Mesenchymal stem cell (in vitro differentiated cells and primary cell): ENCODE results near the gene CDKL2.

Experiments used
- DNase-seq: peaks from one replicate; pipeline ENCODE4 v3.0.0-alpha.2; 2013
- H2AFZ ChIP-seq: one replicate; pipeline ENCODE4 v1.6.1; 2013; ENCODE audit warnings: low read depth, mild to moderate bottlenecking, control low read depth, inconsistent platforms, low read length, moderate library complexity
- H2AK5ac ChIP-seq: 2 replicates; pipeline ENCODE4 v1.6.1; 2013; ENCODE audit warnings: low read length, moderate library complexity, mild to moderate bottlenecking, inconsistent platforms; ENCODE audit not compliant: severe bottlenecking
- H2BK120ac ChIP-seq: one replicate; pipeline ENCODE4 v1.6.1; 2013; ENCODE audit warnings: low read depth, mild to moderate bottlenecking, inconsistent platforms, low read length, moderate library complexity
- H2BK12ac ChIP-seq, 2 experiments: one replicate each; pipeline ENCODE4 v1.6.1; 2013; ENCODE audit warnings: inconsistent platforms in 2 of 2, low read length in 2 of 2, mild to moderate bottlenecking in 2 of 2, moderate library complexity in 2 of 2, control low read depth in 1 of 2
- H2BK15ac ChIP-seq: one replicate; pipeline ENCODE4 v1.6.1; 2013; ENCODE audit warnings: mild to moderate bottlenecking, low read depth, inconsistent platforms; ENCODE audit not compliant: poor library complexity, severe bottlenecking
- H2BK5ac ChIP-seq: 2 replicates; pipeline ENCODE4 v1.6.1; 2013; ENCODE audit warnings: low read depth, mild to moderate bottlenecking, low read length, control low read depth, inconsistent platforms; ENCODE audit not compliant: poor library complexity, severe bottlenecking
- H3K14ac ChIP-seq, 2 experiments: one replicate each; pipeline ENCODE4 v1.6.1; 2013; ENCODE audit warnings: inconsistent platforms in 2 of 2, low read length in 2 of 2, control low read depth in 1 of 2, mild to moderate bottlenecking in 1 of 2, moderate library complexity in 1 of 2
- H3K18ac ChIP-seq, 2 experiments: one replicate each; pipeline ENCODE4 v1.6.1; 2013; ENCODE audit warnings: inconsistent platforms in 2 of 2, low read length in 2 of 2, control low read depth in 1 of 2, low read depth in 1 of 2, mild to moderate bottlenecking in 1 of 2
- H3K23ac ChIP-seq, 2 experiments: one replicate each; pipeline ENCODE4 v1.6.1; 2013; ENCODE audit warnings: inconsistent platforms in 2 of 2, low read length in 2 of 2, mild to moderate bottlenecking in 2 of 2, moderate library complexity in 2 of 2, control low read depth in 1 of 2
- H3K27ac ChIP-seq: 2 replicates; pipeline ENCODE4 v1.5.1; 2013; ENCODE audit warnings: mild to moderate bottlenecking, moderate library complexity, low read length, control low read depth, inconsistent platforms; ENCODE audit not compliant: poor library complexity, severe bottlenecking
- H3K27me3 ChIP-seq, 2 experiments: 2 replicates each; pipeline versions ENCODE4 v1.6.1 to v1.7.0; 2013; ENCODE audit warnings: low read length in 2 of 2, mild to moderate bottlenecking in 2 of 2, moderate library complexity in 2 of 2, control low read depth in 1 of 2, inconsistent platforms in 1 of 2; ENCODE audit not compliant: control insufficient read depth in 1 of 2, insufficient read depth in 1 of 2
- H3K36me3 ChIP-seq, 2 experiments: 2 replicates each; pipeline versions ENCODE4 v1.6.1 to v1.7.0; 2013; ENCODE audit warnings: low read length in 2 of 2, control low read depth in 1 of 2, inconsistent platforms in 1 of 2, low read depth in 1 of 2, mild to moderate bottlenecking in 1 of 2; ENCODE audit not compliant: insufficient read depth in 2 of 2, control insufficient read depth in 1 of 2
- H3K4ac ChIP-seq, 2 experiments: one replicate each; pipeline ENCODE4 v1.6.1; 2013; ENCODE audit warnings: inconsistent platforms in 2 of 2, low read length in 2 of 2, mild to moderate bottlenecking in 2 of 2, moderate library complexity in 2 of 2, control low read depth in 1 of 2, low read depth in 1 of 2
- H3K4me1 ChIP-seq: 2 replicates; pipeline ENCODE4 v1.6.1; 2013; ENCODE audit warnings: low read depth, low read length, control low read depth; ENCODE audit not compliant: control insufficient read depth, insufficient read depth
- H3K4me2 ChIP-seq: 2 replicates; pipeline ENCODE4 v1.6.1; 2013; ENCODE audit warnings: low read length, mild to moderate bottlenecking, inconsistent platforms; ENCODE audit not compliant: poor library complexity, severe bottlenecking
- H3K4me3 ChIP-seq, 2 experiments: 2 replicates each; pipeline versions ENCODE4 v1.5.1 to v1.7.0; 2013; ENCODE audit warnings: low read length in 2 of 2, mild to moderate bottlenecking in 2 of 2, control low read depth in 1 of 2, low read depth in 1 of 2; ENCODE audit not compliant: insufficient read depth in 1 of 2
- H3K79me1 ChIP-seq: replicated peaks from 2 replicates; pipeline ENCODE4 v1.6.1; 2013; ENCODE audit warnings: mild to moderate bottlenecking, control low read depth, low read length, inconsistent platforms; ENCODE audit not compliant: poor library complexity, severe bottlenecking
- H3K9ac ChIP-seq: 2 replicates; pipeline ENCODE4 v1.7.0; 2013; ENCODE audit warnings: mild to moderate bottlenecking, low read length, moderate library complexity
- H3K9me3 ChIP-seq: 2 replicates; pipeline ENCODE4 v1.7.0; 2013; ENCODE audit warnings: mild to moderate bottlenecking, low read length; ENCODE audit not compliant: control insufficient read depth
- H4K8ac ChIP-seq: one replicate; pipeline ENCODE4 v1.6.1; 2013; ENCODE audit warnings: inconsistent platforms, mild to moderate bottlenecking, low read length, moderate library complexity
- H4K91ac ChIP-seq: one replicate; pipeline ENCODE4 v1.6.1; 2013; ENCODE audit warnings: mild to moderate bottlenecking, low read length, inconsistent platforms
- WGBS: methylation state at CpG from one replicate; pipeline ENCODE4 v1.1.7; 2013; ENCODE audit warnings: mixed read lengths; 5-methylcytosine and 5-hydroxymethylcytosine counted together

The CDKL2 gene

GRCh38 chr4:75557696-75558095 is 72.6 kb downstream of the CDKL2 start:
- H2BK12ac ChIP-seq, result no peak overlapping the region
- H3K9me3 ChIP-seq, result no peaks in the 10 kb centered on the region
- H3K23ac ChIP-seq, result no peak overlapping the region
- no peak overlapping the region for H3K4me3 ChIP-seq
- H2BK5ac ChIP-seq, result no peak overlapping the region
- H3K9ac ChIP-seq, result no peak overlapping the region
- H2BK15ac ChIP-seq, result no peak overlapping the region
- no peaks in the 10 kb centered on the region for H3K79me1 ChIP-seq
- no peak for DNase-seq
- H3K4me2 ChIP-seq, result no peak overlapping the region
- H3K4ac ChIP-seq, result no peak overlapping the region
- no peak overlapping the region for H2AFZ ChIP-seq
- no peak overlapping the region for H4K91ac ChIP-seq
- H3K36me3 ChIP-seq, result no peaks in the 10 kb centered on the region
- WGBS, result 93% methylated on average over 8 of the region's 8 CpGs
- peaks cover 4% of the 10 kb centered on the region for H3K4me1 ChIP-seq
- no peak overlapping the region for H4K8ac ChIP-seq
- no peak overlapping the region for H3K14ac ChIP-seq
- H2BK120ac ChIP-seq, result no peak overlapping the region
- no peak overlapping the region for H3K18ac ChIP-seq
- no peak overlapping the region for H2AK5ac ChIP-seq
- peaks cover 0 to 17% of the 10 kb centered on the region in 2 experiments for H3K27me3 ChIP-seq
- H3K27ac ChIP-seq, result no peak overlapping the region

DNA sequence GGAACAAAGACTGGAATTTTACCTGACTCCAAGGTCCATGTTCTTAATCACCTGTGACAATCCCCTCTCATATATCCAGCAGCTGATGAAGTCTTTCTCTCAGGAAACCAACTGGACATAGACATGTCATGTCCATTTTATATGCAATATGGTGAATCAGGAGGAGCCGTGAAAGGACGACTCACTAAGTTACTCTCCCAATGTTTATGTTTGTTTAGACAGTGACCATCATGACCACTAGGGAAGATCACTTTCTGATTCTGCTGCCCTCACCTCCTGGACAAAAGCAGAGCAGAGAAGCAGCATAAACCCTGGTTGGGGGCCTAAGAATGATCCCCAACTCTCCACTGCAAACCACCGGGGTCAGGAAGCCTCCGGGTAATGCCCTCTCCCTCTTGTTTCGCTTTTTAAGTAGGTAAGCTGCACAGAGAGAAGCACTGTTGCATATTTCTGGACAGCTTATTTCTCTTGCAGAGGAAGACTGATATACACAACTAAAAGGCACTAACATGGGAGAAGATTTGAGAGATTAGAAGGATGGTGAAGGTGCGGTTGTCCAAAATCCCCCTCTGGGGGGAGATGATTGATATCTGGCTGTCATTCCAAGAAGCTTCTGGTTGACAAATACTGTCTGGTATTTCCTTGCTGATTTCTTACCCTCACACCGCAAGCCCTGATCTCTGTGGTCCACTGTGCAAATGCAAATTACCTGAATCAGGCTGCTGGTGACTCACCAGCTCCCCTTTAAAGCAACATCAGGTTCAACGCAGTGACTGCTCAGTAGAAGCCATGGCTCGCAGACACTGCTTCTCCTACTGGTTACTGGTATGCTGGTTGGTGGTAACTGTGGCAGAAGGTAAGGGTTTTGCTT is 74.8 kb downstream of the CDKL2 start, which contains the start of gene ODAPH:
ODAPH (plus strand) TSS at position 773 of the 871 bp plus-strand sequence; CDS start at position 790, 17 bp downstream.
- H3K4ac ChIP-seq, result no peak within 1 kb of the TSS
- no peak within 1 kb of the TSS for H3K4me3 ChIP-seq
- H2BK15ac ChIP-seq, result no peak within 1 kb of the TSS
- WGBS, result 43% methylated on average over 8 of the region's 9 CpGs
- no peaks in the 10 kb centered on the region for H3K36me3 ChIP-seq
- H4K8ac ChIP-seq, result no peak within 1 kb of the TSS
- H2AFZ ChIP-seq, result peak within 1 kb of the TSS; percentile 10
- H3K4me2 ChIP-seq, result no peak within 1 kb of the TSS
- no peak within 1 kb of the TSS for H2BK5ac ChIP-seq
- no peak within 1 kb of the TSS for H2BK120ac ChIP-seq
- no peak within 1 kb of the TSS for H3K23ac ChIP-seq
- H3K79me1 ChIP-seq, result no peaks in the 10 kb centered on the region
- no peaks in the 10 kb centered on the region for H3K9me3 ChIP-seq
- H3K27me3 ChIP-seq, result peaks cover 0 to 17% of the 10 kb centered on the region in 2 experiments
- DNase-seq, result peak; percentile 59
- H2BK12ac ChIP-seq, result no peak within 1 kb of the TSS
- H4K91ac ChIP-seq, result no peak within 1 kb of the TSS
- H3K27ac ChIP-seq, result peak within 1 kb of the TSS; percentile 9
- H2AK5ac ChIP-seq, result peak within 1 kb of the TSS; percentile 52
- H3K18ac ChIP-seq, result no peak within 1 kb of the TSS
- H3K9ac ChIP-seq, result no peak within 1 kb of the TSS
- H3K14ac ChIP-seq, result no peak within 1 kb of the TSS
- peaks cover 4% of the 10 kb centered on the region for H3K4me1 ChIP-seq

- H2AFZ ChIP-seq, result no peak overlapping the region
- no peak overlapping the region for H4K8ac ChIP-seq
- H2BK15ac ChIP-seq, result no peak overlapping the region
- H3K27ac ChIP-seq, result no peak overlapping the region
- H4K91ac ChIP-seq, result no peak overlapping the region
- no peak overlapping the region for H2BK5ac ChIP-seq
- H3K36me3 ChIP-seq, result no peaks in the 10 kb centered on the region
- no peak overlapping the region for H3K23ac ChIP-seq
- no peak overlapping the region for H3K14ac ChIP-seq
- no peak overlapping the region for H2BK120ac ChIP-seq
- no peak overlapping the region for H2BK12ac ChIP-seq
- no peak overlapping the region for H3K18ac ChIP-seq
- no peak overlapping the region for H3K4ac ChIP-seq
- H3K79me1 ChIP-seq, result no peaks in the 10 kb centered on the region
- no peak overlapping the region for H3K4me3 ChIP-seq
- no peak overlapping the region for H3K4me2 ChIP-seq
- peaks cover 9% of the 10 kb centered on the region for H3K4me1 ChIP-seq
- H3K27me3 ChIP-seq, result peaks cover 0 to 12% of the 10 kb centered on the region in 2 experiments
- H2AK5ac ChIP-seq, result no peak overlapping the region
- no peak overlapping the region for H3K9ac ChIP-seq
- DNase-seq, result peak; percentile 25
- no peaks in the 10 kb centered on the region for H3K9me3 ChIP-seq
Observed at GRCh38 chr4:75552452-75552851, 77.9 kb downstream of the CDKL2 start.

- H2BK12ac ChIP-seq, result no peak overlapping the region
- no peaks in the 10 kb centered on the region for H3K27me3 ChIP-seq
- H2BK15ac ChIP-seq, result no peak overlapping the region
- peaks cover 0 to 8% of the 10 kb centered on the region in 2 experiments for H3K36me3 ChIP-seq
- no peak overlapping the region for H4K8ac ChIP-seq
- H3K9me3 ChIP-seq, result no peaks in the 10 kb centered on the region
- 98% methylated on average over 2 of the region's 2 CpGs for WGBS
- no peak overlapping the region for H4K91ac ChIP-seq
- no peak overlapping the region for H3K14ac ChIP-seq
- no peak overlapping the region for H3K4ac ChIP-seq
- H3K4me2 ChIP-seq, result no peak overlapping the region
- H3K4me1 ChIP-seq, result peaks cover 10% of the 10 kb centered on the region
- H2AFZ ChIP-seq, result no peak overlapping the region
- H3K4me3 ChIP-seq, result no peak overlapping the region
- no peak overlapping the region for H3K9ac ChIP-seq
- DNase-seq, result no peak
- H2AK5ac ChIP-seq, result no peak overlapping the region
- H3K27ac ChIP-seq, result no peak overlapping the region
- H2BK5ac ChIP-seq, result no peak overlapping the region
- H3K23ac ChIP-seq, result no peak overlapping the region
- H2BK120ac ChIP-seq, result no peak overlapping the region
- H3K79me1 ChIP-seq, result no peaks in the 10 kb centered on the region
- no peak overlapping the region for H3K18ac ChIP-seq
Observed at GRCh38 chr4:75549019-75549418, 81.3 kb downstream of the CDKL2 start.
